ENCODE data around the gene PRSS27. TPM values are rescaled to one million over a fixed set of nuclear protein-coding genes. Genes with fewer than 3 reads are reported as not detected.

Gene PRSS27
- total and polyA plus RNA-seq, 2 of the 8 experiments (the other 6 are each of a cell fraction or from before 2014, with no cell fraction given): 1.3 to 7.5 TPM

GRCh38 chr16:2706611-2707311 is 13.3 kb downstream of the PRSS27 start (continued):
- TF ChIP-seq CHD7 (IDR thresholded peaks at IDR 0.05; ENCODE audit: insufficient replicate concordance, low read length): no peak
- TF ChIP-seq RNF2 (IDR thresholded peaks at IDR 0.05; ENCODE audit: borderline replicate concordance, low read depth, low read length, missing control alignments, poor library complexity, severe bottlenecking): no peak
- TF ChIP-seq CEBPB (IDR thresholded peaks at IDR 0.05; ENCODE audit: low read depth, low read length): no peak
- TF ChIP-seq PHF8 (conservative IDR thresholded peaks at IDR 0.05; ENCODE audit: low read depth, low read length): no peak
- TF ChIP-seq HDAC6 (IDR thresholded peaks at IDR 0.05; ENCODE audit: low read depth, low read length): no peak
- TF ChIP-seq CREB1 (IDR thresholded peaks at IDR 0.05): no peak
- TF ChIP-seq CTCF (IDR thresholded peaks at IDR 0.05; ENCODE audit: control extremely low read depth in 1 of 3, insufficient read depth in 1 of 3, low read depth in 1 of 3, low read length in 3 of 3): no peak
- no peak for TF ChIP-seq RFX5 (IDR thresholded peaks at IDR 0.05; ENCODE audit: borderline replicate concordance, low read depth, low read length)
